ENCODE results near the gene CREB3L1. TPM values are rescaled to one million over a fixed set of nuclear protein-coding genes. Genes with fewer than 3 reads are reported as not detected.

The CREB3L1 gene
- polyA plus RNA-seq, 1 donor, result 12.2 TPM

DNA sequence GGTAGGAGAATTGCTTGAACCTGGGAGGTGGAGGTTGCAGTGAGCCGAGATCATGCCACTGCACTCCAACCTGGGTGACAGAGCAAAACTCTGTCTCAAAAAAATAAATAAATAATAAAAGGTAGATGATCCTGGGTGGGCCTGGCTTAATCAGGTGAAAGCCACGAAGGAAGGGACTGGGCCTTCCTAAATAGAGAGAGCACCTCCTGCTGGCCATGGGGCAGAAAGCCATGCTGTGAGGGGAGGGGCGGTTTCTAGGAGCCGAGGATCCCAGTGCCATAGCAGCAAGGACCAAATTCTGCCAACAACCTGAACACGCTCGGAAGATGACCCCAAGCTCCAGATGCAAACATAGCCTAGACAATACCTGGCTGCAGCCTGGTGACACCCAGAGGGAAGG is 45.3 kb downstream of the CREB3L1 start:
- no peak for DNase-seq

DNA sequence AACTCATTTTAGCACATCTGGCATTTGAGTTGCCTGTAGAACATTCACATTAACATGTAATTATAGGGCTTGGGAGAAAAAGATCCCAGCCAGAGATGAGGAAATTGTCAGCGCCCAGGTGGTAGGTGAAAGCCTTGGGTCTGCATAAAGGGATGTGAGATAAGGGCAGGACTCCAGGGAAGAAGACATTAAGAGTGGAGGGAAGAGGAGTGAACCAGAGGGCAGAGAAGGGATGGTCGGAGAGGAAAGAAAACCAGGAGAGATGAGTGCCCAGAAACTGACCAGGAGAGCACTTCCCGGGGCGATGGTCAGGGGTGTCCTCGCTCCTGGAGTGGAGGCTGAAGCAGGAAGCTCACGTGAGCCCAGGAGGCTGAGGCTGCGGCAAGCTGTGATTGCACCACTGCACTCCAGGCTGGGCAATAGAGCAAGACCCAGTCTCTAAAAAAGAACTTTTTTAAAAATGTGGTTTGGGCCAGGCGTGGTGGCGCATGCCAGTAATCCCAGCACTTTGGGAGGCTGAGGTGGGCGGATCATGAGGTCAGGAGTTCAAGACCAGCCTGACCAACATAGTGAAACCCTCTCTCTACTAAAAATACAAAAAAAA is 49.5 kb downstream of the CREB3L1 start:
- no peak for DNase-seq

- DNase-seq, result no peak
Observed at GRCh38 chr11:46327829-46328228, 50.4 kb downstream of the CREB3L1 start.

GRCh38 chr11:46330154-46330553 is 52.7 kb downstream of the CREB3L1 start:
- DNase-seq, result no peak

DNA sequence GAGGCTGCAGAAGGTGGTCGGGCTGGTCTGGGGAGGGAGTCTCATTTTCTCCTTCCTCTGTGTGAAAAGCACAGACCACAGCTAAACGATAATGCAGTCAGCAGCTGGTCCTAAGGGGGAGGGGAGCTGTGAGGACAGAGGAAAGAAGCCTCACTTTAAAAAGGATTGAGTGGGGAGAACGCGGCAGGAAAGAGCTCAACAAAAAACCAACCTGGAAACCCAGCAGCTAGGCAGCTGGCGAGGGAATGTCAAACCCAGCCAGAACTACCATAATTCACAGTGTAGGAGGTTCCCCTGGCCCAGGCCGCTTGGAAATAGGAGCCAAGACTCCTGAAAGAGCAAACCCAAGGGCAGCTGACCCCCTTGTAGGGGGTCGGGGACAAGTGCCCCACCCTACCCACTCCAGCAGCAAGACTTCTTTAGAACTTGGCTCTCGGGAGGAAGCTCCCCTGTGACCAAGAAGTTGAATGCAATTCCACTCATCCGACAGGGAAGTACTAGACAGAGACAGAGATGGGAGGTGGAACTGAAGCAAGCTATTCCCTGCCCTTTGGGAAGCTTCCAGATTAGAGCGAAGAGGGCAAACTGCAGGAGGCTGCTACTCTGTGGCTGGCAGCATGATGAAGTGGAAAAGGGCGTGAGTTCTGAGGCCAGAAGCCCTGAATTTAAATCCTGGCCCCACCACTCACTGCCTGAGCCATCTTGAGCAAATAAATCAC is 53.3 kb downstream of the CREB3L1 start:
- DNase-seq, result no peak

DNA sequence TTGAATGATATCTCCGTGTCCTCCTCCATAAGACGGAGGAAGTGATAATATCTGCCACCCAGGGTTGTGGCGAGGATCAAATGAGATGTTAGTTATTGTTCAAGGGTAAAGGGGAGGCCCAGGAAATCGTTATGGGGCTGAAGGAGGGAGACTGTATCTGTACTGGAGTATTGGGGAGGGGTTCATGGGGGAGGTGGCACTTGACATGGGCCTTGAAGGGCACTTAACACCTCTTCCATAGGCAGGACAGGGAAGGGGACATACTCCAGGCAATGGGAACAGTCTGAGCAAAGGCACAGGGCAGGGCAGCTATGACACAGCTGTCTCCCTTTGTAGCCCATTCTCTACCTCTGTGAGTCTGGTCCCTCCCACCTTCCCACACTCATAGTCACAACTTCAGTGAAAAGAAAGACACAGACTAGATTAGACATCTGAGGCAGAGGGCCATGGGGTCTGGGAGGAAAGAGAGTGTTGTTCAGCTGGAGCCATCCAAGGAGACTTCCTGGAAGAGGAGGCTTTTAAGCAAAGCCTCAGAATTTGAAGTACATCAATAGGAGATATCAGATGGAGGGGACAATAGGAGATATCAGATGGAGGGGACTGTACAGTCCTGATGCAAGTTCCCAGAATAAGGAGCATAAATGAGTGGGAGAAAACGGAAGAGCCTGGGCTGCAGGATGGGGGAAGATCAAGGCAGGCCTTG is 54.0 kb downstream of the CREB3L1 start:
- DNase-seq, result no peak

GRCh38 chr11:46332093-46332567 is 54.7 kb downstream of the CREB3L1 start:
- no peak for DNase-seq

GRCh38 chr11:46332568-46333393 is 55.3 kb downstream of the CREB3L1 start:
- no peak for DNase-seq

- DNase-seq, result no peak
Observed at GRCh38 chr11:46333394-46333947, 56.0 kb downstream of the CREB3L1 start.

DNA sequence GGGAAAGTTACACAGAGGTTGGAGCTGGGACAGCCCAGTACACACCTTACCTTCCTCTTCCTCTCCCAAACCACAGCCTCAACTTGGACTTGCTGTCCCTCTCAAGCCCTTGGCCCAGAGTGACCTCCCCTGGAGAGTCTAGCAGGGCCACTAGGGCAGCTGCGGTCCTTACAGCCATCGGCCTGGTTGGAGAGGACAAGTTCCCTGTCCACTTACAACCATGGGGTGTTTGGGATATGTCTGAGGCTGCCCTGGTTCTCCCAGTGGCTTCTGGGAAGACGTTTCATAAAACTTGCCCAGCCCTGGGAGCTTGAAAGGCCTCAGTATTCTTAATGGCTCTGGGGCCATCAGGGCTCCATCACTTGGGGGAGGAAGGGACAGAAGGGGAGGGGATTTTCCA is 56.7 kb downstream of the CREB3L1 start:
- no peak for DNase-seq

DNA sequence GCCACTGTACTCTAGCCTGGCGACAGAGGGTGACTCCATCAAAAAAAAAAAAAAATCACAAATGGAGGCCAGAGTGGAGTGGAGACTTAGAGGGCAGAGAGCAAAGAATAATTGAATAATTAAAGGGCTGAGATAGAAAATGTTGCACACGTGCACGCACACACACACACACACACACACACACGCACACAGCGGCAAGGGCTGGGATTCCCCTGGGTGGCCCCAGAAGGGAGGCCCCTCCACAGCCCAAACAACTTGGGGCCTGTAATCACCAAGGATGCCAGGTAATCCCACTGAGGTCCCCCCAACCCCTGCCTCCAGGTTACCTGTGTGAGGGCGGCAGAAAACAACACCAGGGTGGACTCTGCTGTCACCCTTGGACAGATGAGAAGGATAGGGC is 57.8 kb downstream of the CREB3L1 start:
- DNase-seq, result no peak

- DNase-seq, result no peak
Observed at GRCh38 chr11:46335890-46336562, 58.6 kb downstream of the CREB3L1 start.

- DNase-seq, result no peak
Observed at GRCh38 chr11:46336563-46337180, 59.2 kb downstream of the CREB3L1 start.

DNA sequence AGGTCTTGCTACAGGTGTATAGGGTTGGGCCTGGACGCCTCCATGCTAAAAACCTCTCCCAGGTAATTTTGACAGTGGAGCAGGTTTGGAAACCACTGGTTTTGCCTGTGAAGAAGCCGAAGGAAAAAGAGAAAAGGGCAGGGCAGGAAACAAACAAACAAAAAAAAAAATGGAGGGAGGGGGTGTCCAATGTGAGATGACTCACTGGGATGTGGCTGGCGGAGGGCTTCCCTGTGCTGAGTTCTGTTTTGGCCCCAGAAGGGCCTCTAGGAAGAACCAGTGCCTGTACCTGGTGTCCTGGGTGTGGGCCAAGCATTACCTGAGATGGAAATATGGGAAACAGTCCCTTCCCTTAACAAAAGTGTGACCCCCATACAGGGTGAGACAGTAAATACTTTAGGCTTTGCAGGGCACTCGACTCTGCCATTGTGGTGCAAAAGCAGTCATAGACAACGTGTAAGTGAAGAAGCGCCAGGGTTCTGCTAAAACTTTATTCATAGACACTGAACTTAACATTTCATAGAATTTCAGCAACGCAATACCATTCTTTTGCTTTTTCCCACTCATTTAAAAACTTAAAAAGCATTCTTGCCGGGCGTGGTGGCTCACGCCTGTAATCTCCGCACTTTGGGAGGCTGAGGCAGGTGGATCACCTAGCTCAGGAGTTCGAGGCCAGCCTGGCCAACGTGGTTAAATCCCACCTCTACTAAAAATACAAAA is 60.3 kb downstream of the CREB3L1 start:
- no peak for DNase-seq

DNA sequence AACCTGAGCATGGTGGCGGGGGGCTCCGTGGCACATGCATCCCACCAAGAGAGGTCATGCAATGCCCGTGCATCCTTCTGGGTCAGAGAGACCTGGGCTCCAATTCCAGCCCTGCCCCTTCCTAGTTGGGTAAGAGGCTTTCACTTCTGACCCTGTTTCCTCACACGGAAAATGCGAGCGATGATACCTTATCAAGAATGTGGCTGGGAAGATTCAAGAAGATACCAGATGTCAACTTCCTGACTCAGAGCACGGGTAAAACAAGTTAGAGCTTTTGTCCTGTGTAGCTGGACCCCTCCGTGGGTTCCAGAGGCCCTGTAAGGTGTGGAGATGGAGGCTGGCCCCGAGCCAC is 61.1 kb downstream of the CREB3L1 start:
- DNase-seq, result no peak

DNA sequence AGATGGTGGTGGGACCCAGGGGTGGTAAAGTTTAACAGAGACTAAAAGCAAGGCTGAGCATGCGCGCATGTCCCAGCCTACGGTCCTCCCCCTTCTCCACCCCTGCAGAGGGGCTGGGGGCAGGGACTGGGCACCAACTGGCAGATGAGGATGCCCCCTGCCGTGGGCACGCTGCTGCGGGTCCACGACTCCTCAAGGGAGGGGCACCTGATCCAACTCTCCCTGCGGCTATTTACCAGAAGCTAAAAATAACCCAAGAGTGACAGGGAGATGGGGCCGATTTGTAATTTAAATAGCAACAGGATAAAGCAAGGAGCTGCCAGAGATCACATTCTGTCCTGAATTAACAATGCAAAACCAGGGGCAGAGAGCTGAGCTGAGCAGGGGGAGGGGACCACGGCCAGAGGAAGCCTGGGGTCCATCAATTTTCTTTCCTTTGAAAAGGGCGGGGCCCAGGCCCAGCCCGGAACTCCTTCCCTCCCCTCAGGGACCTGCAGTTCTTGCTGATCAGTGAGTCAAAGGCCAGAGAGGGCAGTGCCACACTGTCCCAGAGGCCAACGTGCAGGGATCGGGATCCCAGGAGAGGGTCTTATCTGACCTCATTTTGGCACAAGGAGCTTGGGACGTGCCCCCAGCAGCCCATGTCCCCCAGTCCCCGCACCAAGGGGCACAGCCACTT is 61.7 kb downstream of the CREB3L1 start:
- no peak for DNase-seq

- no peak for DNase-seq
Observed at GRCh38 chr11:46339816-46340215, 62.4 kb downstream of the CREB3L1 start.

GRCh38 chr11:46341454-46341853 is 64.0 kb downstream of the CREB3L1 start:
- DNase-seq, result no peak

DNA sequence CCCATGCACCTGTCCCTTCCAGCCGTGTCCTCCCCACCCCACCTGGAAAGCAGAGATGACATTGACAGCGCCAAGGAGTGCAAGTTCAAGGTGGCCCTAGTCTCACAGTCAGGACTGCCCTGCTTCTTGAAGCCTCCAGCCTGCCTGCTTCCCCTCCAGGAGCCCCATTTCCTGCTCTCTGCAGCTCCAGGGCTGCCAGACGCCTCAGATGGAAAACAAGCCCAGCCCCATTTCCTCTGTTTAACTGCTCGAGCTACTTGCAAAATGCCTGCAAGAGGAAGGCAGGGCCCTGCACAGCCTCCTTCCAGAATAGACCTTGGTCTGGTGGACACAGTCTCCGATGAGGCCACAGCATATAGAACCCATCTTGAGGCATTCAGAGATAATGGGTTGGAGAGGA is 64.8 kb downstream of the CREB3L1 start:
- DNase-seq, result no peak

- no peak for DNase-seq
Observed at GRCh38 chr11:46343520-46343919, 66.1 kb downstream of the CREB3L1 start.
